GM03348 (cell line): ENCODE measurements around the gene ATG5.

Source experiments
- DNase-seq: peaks from one replicate; pipeline ENCODE4 v3.0.0; 2012; ENCODE audit warnings: low spot score

Gene ATG5

GRCh38 chr6:106220485-106220884 is 105.1 kb downstream of the ATG5 start:
- no peak for DNase-seq

DNA sequence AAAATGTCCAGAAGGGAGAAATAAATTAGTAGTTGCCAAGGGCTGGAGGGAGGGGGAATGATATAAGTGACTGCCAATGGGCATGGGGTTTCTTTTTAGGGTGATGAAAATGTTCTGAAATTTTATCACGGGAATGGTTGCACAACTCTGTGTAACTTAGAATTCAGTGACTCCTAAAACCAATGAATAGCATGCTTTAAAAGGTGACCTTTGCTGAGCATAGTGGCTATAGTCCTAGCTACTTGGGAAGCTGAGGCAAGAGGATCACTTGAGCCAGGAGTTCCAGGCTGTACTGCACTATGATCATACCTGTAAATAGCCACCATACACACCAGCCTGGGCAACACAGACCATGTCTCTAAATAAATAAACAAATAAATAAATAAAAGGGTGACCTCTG is 109.0 kb downstream of the ATG5 start:
- DNase-seq, result no peak

- no peak for DNase-seq
Observed at GRCh38 chr6:106215608-106216007, 110.0 kb downstream of the ATG5 start.

GRCh38 chr6:106214531-106214930 is 111.0 kb downstream of the ATG5 start:
- DNase-seq, result no peak

GRCh38 chr6:106213660-106214289 is 111.8 kb downstream of the ATG5 start:
- no peak for DNase-seq

DNA sequence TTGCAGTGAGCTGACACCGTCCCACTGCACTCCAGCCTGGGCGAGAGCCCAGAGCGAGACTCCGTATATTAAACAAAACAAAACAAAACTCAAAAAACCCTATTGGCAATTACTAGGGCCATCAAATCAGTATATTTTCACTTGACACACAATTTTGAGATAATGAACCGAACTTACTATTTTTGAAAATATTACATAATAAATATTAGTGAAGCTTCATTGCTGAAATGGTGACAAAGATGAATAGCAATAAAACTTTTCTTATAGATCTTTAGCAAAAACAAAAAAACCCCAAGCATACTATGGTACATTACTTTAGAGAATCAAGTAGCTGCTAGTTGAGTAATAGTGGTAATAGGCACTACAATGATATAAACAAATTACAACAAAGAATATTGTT is 113.0 kb downstream of the ATG5 start:
- no peak for DNase-seq

DNA sequence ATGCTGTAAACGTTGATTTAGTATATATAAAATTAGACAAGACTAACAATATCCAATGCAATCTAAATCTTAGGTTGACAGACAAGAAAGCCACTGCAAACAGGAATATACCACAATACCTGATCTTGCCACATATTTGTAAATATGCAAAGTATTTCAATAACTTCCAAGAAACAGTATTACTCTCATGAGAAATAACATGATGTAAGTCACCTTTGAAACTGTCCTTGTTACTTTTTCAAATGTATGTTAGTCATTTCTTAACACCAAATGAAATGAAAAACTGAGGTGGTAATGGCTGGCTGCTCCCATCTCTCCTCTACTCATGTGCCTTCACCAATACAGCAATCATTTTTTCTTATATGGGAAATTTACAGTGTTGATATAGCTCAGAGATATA is 118.7 kb downstream of the ATG5 start:
- DNase-seq, result no peak

DNA sequence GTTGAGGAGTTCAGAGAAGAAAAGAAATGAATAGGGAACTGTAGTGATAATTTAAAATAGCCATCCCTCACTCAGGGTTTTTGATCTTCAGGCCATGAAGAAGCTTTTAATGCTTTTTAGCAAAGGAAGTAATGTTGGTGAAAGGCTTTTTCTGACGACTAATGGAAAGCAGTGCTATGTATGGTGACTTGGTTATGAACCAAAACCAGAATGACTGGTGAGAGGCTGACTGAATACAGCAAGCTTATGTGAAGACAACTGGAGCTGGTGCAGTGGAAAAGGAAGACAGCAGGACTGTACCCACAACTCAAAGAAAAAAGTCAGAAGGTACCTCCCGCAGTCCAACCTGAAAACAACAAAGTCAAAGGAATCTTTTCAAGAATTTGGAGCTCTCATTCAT is 120.6 kb downstream of the ATG5 start:
- DNase-seq, result no peak

- peak; percentile 71 for DNase-seq
Observed at GRCh38 chr6:106199998-106200397, 125.6 kb downstream of the ATG5 start.

DNA sequence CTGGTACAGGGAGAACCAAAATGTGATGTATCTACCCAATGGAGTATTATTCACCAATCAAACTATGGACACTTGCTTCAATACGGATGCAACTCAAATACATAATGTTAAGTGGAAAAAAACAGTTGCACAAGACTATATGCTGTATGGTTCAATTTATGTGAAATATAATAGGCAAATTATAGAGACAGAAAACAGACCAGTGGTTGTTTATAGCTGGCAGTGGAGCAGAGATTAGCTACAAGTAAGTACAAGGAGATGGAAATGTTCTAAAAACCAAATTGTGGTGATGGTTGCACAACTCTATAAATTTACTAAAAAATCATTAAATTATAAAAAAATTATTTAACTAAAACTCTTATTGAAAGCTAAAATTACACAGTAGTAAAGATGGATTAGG is 126.2 kb downstream of the ATG5 start:
- no peak for DNase-seq

DNA sequence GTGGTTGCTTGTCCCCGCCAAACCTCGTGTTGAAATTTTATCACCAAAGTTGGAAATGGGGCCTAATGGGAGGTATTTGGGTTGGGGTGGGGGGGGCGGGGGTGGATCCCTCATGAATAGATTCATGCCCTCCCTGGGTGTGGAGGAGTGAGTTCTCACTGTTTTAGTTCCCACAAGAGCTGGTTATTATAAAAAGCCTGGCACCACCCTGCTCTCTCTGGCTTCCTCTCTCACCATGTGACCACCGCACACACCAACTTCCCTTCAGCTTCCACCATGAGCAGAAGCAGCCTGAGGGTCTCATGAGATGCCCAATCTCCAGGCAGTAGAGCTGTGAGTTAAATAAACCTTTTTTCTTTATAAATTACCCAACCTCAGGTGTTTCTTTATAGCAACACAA is 128.1 kb downstream of the ATG5 start:
- DNase-seq, result no peak

DNA sequence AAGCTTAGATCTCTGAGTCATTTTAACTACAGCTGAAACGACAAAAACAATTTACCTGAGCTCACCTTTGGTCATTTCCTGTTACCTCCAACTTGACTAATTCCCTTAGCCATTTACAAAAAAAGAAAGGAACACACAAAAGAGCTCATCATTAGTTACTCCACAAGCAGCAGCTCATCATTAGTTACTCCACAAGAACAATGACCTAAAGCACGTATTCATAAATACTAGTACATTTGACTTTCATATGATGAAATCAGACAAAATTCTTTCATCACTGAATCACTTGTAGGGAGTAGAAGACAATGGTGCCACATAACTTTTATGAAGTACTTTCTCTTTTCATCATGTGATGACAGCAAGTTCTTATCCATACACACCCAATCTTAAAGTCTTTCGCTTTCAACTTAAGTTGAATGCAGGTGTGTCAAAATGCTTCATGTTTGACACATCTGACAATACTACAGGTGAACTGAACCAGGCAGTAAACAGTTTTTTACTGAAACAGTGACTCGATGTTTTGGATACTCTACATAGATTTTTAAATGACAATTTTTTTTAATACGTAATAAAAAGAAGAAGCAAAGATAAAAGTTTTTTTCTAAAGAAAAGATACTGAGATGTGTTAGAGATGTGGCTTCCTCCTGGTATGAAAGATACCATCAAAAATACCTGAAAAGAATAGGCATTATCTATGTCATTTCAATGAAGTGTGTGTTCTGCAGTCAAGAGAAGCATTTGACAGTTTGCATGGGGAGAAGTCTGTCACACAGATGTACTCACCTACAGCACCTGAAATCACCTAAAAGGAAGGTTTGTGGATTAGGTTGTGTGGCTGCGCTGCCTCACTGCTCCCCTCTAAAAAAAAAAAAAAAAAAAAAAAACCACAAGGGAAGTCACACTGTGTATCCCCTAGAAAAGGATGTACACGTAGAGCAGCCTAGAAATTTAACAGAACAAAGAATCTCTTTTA is 130.3 kb downstream of the ATG5 start:
- DNase-seq, result no peak

DNA sequence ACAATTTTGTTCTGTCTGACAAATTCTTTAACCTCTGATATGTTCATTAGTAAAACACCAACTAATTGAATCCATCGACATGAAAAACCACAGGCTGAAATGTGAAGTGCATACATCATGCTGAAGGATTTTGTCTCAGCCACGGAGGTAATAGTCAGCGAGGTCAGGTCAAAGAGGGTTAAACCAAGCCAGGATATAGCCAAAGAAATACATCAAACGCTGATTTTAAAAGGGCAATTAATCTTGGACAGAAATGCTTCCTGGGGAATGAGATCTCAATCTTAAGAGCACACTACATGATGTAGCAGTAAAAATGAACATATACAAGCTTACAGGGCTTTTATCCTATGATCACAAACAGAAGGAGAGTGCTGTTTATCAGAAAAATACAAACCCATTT is 132.7 kb downstream of the ATG5 start:
- DNase-seq, result peak; percentile 50

DNA sequence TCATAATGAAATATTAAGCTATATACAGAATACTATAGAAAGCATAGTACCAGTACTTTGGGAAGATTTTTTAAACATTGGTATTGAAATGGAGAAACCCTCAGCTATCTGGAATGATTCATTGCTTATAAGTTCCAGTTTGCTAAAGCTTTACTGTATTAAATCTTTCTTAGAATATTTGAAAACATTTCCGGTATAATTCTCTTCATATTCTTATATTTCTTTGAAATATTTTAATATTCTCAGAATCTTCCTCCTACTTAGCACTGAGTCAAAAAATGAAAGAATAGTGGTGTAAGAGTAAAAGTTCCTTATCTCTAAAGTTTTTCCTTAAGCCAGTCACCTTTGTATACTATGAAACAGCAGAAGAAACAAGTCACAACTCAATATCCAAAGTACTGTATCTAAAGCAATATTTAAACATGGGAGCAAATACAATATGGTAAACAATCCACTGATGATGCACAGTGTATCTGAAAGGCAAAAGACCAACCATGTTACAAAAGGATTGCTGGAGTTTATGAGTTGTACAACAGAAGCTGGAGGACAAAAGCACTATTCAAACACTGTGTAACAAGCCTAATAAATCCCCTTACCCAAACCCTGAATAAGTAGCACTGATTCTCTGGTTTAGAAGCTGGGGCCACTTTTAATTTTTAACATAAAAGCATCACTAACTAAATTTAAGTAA is 137.3 kb downstream of the ATG5 start:
- DNase-seq, result no peak

GRCh38 chr6:106187424-106187982 is 138.1 kb downstream of the ATG5 start:
- no peak for DNase-seq

DNA sequence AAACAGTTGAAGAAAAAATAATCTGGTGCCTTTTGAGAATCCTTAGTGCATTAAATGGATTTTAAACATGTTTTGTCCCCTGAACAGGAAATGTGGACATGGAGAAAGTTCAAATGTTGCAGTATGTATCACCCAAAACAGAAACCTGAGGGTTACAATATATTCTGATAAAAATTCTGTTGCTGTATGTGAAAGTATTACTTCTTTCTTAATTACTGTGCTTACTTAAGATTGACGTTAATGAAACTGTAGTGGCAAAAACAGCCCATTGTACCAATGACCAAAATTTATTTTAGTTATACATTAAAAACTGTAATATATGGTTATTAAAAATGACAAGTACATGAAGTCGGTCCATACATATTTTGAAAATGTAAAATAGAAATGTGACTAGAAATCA is 138.8 kb downstream of the ATG5 start:
- no peak for DNase-seq

DNA sequence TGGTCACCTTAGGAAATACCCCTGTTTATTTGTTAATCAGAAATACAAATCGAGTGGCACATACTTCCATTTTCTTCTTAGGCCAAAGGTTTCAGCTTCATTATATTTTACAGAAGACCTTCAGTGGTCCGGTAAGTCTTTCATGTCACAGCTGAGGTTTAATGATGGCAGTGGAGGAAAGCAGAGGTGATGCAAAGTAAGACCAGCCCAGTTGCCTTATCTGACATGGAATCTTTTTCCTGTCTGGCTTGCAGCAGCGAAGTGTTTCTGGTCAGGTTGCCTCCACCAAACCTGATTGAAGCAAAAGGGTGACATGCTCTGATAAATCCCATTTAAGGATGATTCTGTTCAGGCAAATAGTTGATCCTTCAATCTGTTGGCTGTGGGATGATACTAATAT is 139.4 kb downstream of the ATG5 start:
- no peak for DNase-seq

DNA sequence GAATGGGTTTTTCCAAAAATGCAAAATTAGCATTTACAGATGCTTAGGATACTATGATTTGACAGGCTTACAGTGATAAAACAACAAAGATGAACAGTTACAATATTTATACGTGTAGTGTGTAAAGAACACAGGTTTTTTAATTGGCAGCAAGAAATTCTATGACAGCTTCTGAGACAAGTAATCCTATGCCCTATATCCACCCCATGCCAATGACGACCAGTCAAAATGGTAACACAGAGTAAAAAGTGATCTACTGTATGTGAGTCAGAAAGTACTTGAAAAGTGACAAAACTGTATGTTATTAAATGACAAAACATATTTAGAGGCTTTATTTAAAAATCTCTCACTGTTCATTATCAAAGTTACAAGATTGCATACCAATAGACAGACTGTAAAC is 139.9 kb downstream of the ATG5 start:
- DNase-seq, result no peak

DNA sequence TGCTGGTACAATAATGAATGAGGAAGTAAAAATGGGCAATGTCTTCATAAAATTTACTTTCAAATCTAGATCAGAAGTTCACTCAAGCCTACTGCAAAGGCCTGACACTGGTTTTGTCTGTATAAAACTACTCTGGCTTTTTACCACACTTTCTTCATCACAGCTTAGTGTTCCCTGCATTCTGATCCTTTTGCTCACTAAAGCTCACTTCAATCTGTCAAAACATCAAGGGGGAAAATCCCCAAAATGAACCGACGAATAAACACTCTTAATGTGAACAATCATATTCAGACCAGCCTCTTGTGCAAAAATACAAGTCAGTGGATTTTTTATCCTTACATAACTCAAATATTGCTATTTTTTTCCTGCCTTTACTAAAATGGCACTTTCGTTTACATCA is 140.9 kb downstream of the ATG5 start:
- no peak for DNase-seq

DNA sequence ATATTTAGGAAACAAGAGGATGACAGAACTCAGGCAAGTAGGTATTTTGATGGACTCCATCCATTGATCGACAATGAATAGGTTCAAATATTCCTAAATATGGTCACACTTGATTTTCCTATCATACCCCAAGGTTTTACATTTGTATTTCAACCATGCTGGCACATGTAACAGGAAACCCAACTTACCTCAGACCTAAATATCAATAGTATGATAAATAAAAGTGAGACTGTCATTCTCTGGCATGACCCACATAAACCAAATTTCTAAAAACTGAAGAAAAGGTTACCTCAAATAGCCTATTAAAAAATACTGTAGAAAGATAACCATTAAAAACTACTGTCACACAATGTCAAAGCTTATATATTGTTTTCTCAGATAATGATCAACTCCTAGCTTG is 142.1 kb downstream of the ATG5 start:
- DNase-seq, result no peak

DNA sequence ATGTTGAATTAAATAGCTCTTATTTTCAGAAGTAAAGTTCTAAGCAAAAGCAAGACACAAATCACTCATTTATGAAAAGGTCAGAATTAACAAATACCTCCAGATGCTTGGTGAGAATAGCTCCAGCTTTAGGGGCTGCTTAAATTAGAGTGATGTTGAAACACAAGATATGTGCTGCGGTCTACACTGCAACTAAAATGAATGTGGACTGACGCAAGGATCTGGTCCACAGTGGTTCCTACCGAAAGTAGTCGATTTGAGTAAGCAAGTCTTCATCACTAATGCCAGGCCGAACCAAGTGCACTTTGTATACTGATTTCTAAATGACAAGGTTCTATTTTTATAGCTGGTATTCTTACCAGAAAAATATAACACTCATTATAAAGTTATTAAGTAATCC is 143.1 kb downstream of the ATG5 start:
- DNase-seq, result no peak

GRCh38 chr6:106181664-106182418 is 143.7 kb downstream of the ATG5 start:
- DNase-seq, result peak; percentile 62
